NCI-H226 (cell line): ENCODE measurements around the gene CENPQ.

Source experiments
- DNase-seq: peaks from one replicate; pipeline ENCODE4 v3.0.0-alpha.2; 2015

Gene CENPQ

GRCh38 chr6:49541936-49542335 is 78.8 kb downstream of the CENPQ start:
- peak; percentile 71 for DNase-seq
